H9 (cell line): ENCODE measurements around the gene UMPS. TPM values are rescaled to one million over a fixed set of nuclear protein-coding genes. Genes with fewer than 3 reads are reported as not detected.

ENCODE experiments used
- DNase-seq: peaks from one replicate; pipeline ENCODE4 v3.0.0-alpha.2; 2017
- H2AFZ ChIP-seq: one replicate; pipeline ENCODE4 v1.6.1; 2013; ENCODE audit warnings: mild to moderate bottlenecking, low read length, control low read depth, moderate library complexity
- H2AK5ac ChIP-seq: 2 replicates; pipeline ENCODE4 v1.6.1; 2013; ENCODE audit warnings: low read length, control low read depth, mixed read lengths; ENCODE audit not compliant: insufficient read length
- H2BK120ac ChIP-seq: one replicate; pipeline ENCODE4 v1.6.1; 2013; ENCODE audit warnings: low read depth, mild to moderate bottlenecking, low read length, control low read depth, inconsistent platforms; ENCODE audit not compliant: poor library complexity, severe bottlenecking
- H2BK12ac ChIP-seq: 2 replicates; pipeline ENCODE4 v1.6.1; 2013; ENCODE audit warnings: low read length, control low read depth, mixed read lengths, low read depth; ENCODE audit not compliant: insufficient read length
- H2BK15ac ChIP-seq: 2 replicates; pipeline ENCODE4 v1.6.1; 2013; ENCODE audit warnings: low read depth, low read length, control low read depth
- H2BK20ac ChIP-seq: one replicate; pipeline ENCODE4 v1.6.1; 2013; ENCODE audit warnings: low read depth, mild to moderate bottlenecking, low read length, control low read depth, inconsistent platforms; ENCODE audit not compliant: poor library complexity, severe bottlenecking
- H2BK5ac ChIP-seq: 2 replicates; pipeline ENCODE4 v1.6.1; 2013; ENCODE audit warnings: low read length, control low read depth, mixed read lengths; ENCODE audit not compliant: insufficient read length
- H3K14ac ChIP-seq: 2 replicates; pipeline ENCODE4 v1.6.1; 2013; ENCODE audit warnings: low read length, control low read depth; ENCODE audit not compliant: insufficient read depth
- H3K18ac ChIP-seq: 2 replicates; pipeline ENCODE4 v1.6.1; 2013; ENCODE audit warnings: low read depth, mild to moderate bottlenecking, mixed read lengths, low read length, control low read depth; ENCODE audit not compliant: insufficient read length
- H3K23ac ChIP-seq: 2 replicates; pipeline ENCODE4 v1.6.1; 2013; ENCODE audit warnings: low read length, control low read depth, mixed read lengths, low read depth; ENCODE audit not compliant: insufficient read length
- H3K23me2 ChIP-seq: 2 replicates; pipeline ENCODE4 v1.6.1; 2013; ENCODE audit warnings: low read depth, mild to moderate bottlenecking, mixed read lengths, low read length, control low read depth; ENCODE audit not compliant: insufficient read length, poor library complexity, severe bottlenecking
- H3K27ac ChIP-seq: 2 replicates; pipeline ENCODE4 v1.5.1; 2013; ENCODE audit warnings: low read length, control low read depth, mixed read lengths, low read depth; ENCODE audit not compliant: insufficient read length
- H3K27me3 ChIP-seq: 2 replicates; pipeline ENCODE4 v1.6.1; 2013; ENCODE audit warnings: low read length, control low read depth, inconsistent platforms; ENCODE audit not compliant: insufficient read depth
- H3K4ac ChIP-seq: 2 replicates; pipeline ENCODE4 v1.6.1; 2013; ENCODE audit warnings: low read depth, mild to moderate bottlenecking, control low read depth, inconsistent platforms, low read length, moderate library complexity
- H3K4me1 ChIP-seq: 2 replicates; pipeline ENCODE4 v1.6.1; 2013; ENCODE audit warnings: low read length, control low read depth, inconsistent platforms; ENCODE audit not compliant: insufficient read depth
- H3K4me2 ChIP-seq: 2 replicates; pipeline ENCODE4 v1.6.1; 2013; ENCODE audit warnings: low read length, control low read depth, mixed read lengths; ENCODE audit not compliant: insufficient read length, insufficient read depth
- H3K56ac ChIP-seq: 2 replicates; pipeline ENCODE4 v1.6.1; 2013; ENCODE audit warnings: low read depth, mild to moderate bottlenecking, mixed read lengths, low read length, control low read depth; ENCODE audit not compliant: insufficient read length
- H3K79me1 ChIP-seq: 2 replicates; pipeline ENCODE4 v1.6.1; 2013; ENCODE audit warnings: low read depth, mild to moderate bottlenecking, moderate library complexity, low read length, control low read depth, inconsistent platforms; ENCODE audit not compliant: insufficient read depth, poor library complexity, severe bottlenecking
- H3K79me2 ChIP-seq: 2 replicates; pipeline ENCODE4 v1.6.1; 2013; ENCODE audit warnings: low read length, control low read depth, inconsistent platforms; ENCODE audit not compliant: insufficient read depth
- H3K9ac ChIP-seq: 2 replicates; pipeline ENCODE4 v1.6.1; 2013; ENCODE audit warnings: low read length, control low read depth, mixed read lengths; ENCODE audit not compliant: insufficient read length; ENCODE audit errors: extremely low read depth
- H3K9me3 ChIP-seq: one replicate; pipeline ENCODE4 v1.6.1; 2013; ENCODE audit warnings: low read depth, low read length, inconsistent platforms; ENCODE audit not compliant: control insufficient read depth
- H3T11ph ChIP-seq: one replicate; pipeline ENCODE4 v1.6.1; 2013; ENCODE audit warnings: mild to moderate bottlenecking, low read length, control low read depth, inconsistent platforms
- H4K20me1 ChIP-seq: one replicate; pipeline ENCODE4 v1.6.1; 2013; ENCODE audit not compliant: control insufficient read depth, insufficient read length, insufficient read depth
- H4K5ac ChIP-seq: 2 replicates; pipeline ENCODE4 v1.6.1; 2013; ENCODE audit warnings: low read depth, mild to moderate bottlenecking, mixed read lengths, low read length, control low read depth; ENCODE audit not compliant: insufficient read length
- H4K8ac ChIP-seq: replicated peaks from 2 replicates; pipeline ENCODE4 v1.6.1; 2013; ENCODE audit warnings: low read length, control low read depth, mixed read lengths, low read depth; ENCODE audit not compliant: insufficient read length
- H4K91ac ChIP-seq: 2 replicates; pipeline ENCODE4 v1.6.1; 2013; ENCODE audit warnings: low read depth, mild to moderate bottlenecking, moderate library complexity, mixed read lengths, low read length, control low read depth; ENCODE audit not compliant: insufficient read length
- H3K27ac Mint-ChIP-seq, 3 experiments: 2 replicates in 2 of 3; 3 replicates in 1 of 3; pipeline ENCODE4 v1.8.0; 2020 to 2021; ENCODE audit warnings: mixed read lengths in 3 of 3, mild to moderate bottlenecking in 1 of 3, moderate library complexity in 1 of 3
- H3K27me3 Mint-ChIP-seq: 2 replicates; pipeline ENCODE4 v1.8.0; 2021; ENCODE audit warnings: low read depth, mild to moderate bottlenecking, moderate library complexity, mixed read lengths
- H3K36me3 Mint-ChIP-seq, 3 experiments: 2 replicates in 2 of 3; 3 replicates in 1 of 3; pipeline ENCODE4 v1.8.0; 2020 to 2021; ENCODE audit warnings: low read depth in 3 of 3, mixed read lengths in 3 of 3; ENCODE audit not compliant: insufficient read depth in 1 of 3
- H3K4me1 Mint-ChIP-seq, 2 experiments: 2 replicates each; pipeline ENCODE4 v1.8.0; 2020; ENCODE audit warnings: mixed read lengths in 2 of 2
- H3K4me3 Mint-ChIP-seq, 2 experiments: 2 replicates in 1 of 2; 3 replicates in 1 of 2; pipeline ENCODE4 v1.8.0; 2020 to 2021; ENCODE audit warnings: mild to moderate bottlenecking in 2 of 2, mixed read lengths in 2 of 2, moderate library complexity in 1 of 2
- H3K9me3 Mint-ChIP-seq, 2 experiments: 2 replicates in 1 of 2; 3 replicates in 1 of 2; pipeline ENCODE4 v1.8.0; 2020; ENCODE audit warnings: mild to moderate bottlenecking in 2 of 2, mixed read lengths in 2 of 2, moderate library complexity in 1 of 2
- WGBS: extraction: QIAGEN DNeasy Blood & Tissue Kit; methylation state at CpG from one replicate; pipeline ENCODE4 v1.1.7; 2013; ENCODE audit warnings: missing lambda C conversion rate, low lambda C conversion rate, mixed read lengths; ENCODE audit not compliant: insufficient read length; ENCODE audit errors: extremely low coverage; 5-methylcytosine and 5-hydroxymethylcytosine counted together
- total RNA-seq: library from RNA; stranded (reverse); gene quantifications from 2 replicates; pipeline ENCODE4 v1.2.1, GENCODE V29; 2021
- TF ChIP-seq, protein P1 (sequence below): fragments of 200-600 bp; sonication (generic); conservative IDR thresholded peaks from 3 replicates; pipeline ENCODE4 v1.8.0; 2021; ENCODE audit warnings: antibody characterized with exemption, mild to moderate bottlenecking

Gene UMPS
- total RNA-seq, 1 experiment from 2014 or later, result 65.4 TPM

GRCh38 chr3:124696006-124696405, 34.2 kb upstream of the UMPS start:
- Mint-ChIP-seq H3K27ac (no peak overlapping the region; a peak in 1 of 7 replicates), H3K9me3 (no peaks in the 10 kb centered on the region), H3K4me1 (peaks cover 7 to 8% of the 10 kb centered on the region in 2 experiments; a peak in 2 of 4 replicates), H3K36me3 (no peaks in the 10 kb centered on the region), H3K27me3 (peaks cover 3% of the 10 kb centered on the region; the same call in 1 of the 2 replicates), H3K4me3 (no peak overlapping the region)
- Histone ChIP-seq H2AFZ (no peak overlapping the region), H4K5ac (no peak overlapping the region), H3K23ac (no peak overlapping the region), H2BK20ac (no peak overlapping the region), H3K56ac (no peak overlapping the region), H3K23me2 (no peaks in the 10 kb centered on the region), H3K27ac (no peak overlapping the region), H3K14ac (no peak overlapping the region), H3K4me2 (no peak overlapping the region), H3K9me3 (no peaks in the 10 kb centered on the region), H3K9ac (no peak overlapping the region), H2BK12ac (no peak overlapping the region), H3K79me2 (no peaks in the 10 kb centered on the region), H2BK15ac (no peak overlapping the region), H4K91ac (no peak overlapping the region), H3K4ac (no peak overlapping the region), H2BK120ac (no peak overlapping the region), H3K18ac (no peak overlapping the region), H3T11ph (no peak overlapping the region), H4K20me1 (no peaks in the 10 kb centered on the region), H3K27me3 (no peaks in the 10 kb centered on the region), H3K4me1 (no peaks in the 10 kb centered on the region), H3K79me1 (no peaks in the 10 kb centered on the region), H4K8ac (no peak overlapping the region), H2BK5ac (no peak overlapping the region), H2AK5ac (no peak overlapping the region)
- no peak for DNase-seq
- TF ChIP-seq, protein P1, sequence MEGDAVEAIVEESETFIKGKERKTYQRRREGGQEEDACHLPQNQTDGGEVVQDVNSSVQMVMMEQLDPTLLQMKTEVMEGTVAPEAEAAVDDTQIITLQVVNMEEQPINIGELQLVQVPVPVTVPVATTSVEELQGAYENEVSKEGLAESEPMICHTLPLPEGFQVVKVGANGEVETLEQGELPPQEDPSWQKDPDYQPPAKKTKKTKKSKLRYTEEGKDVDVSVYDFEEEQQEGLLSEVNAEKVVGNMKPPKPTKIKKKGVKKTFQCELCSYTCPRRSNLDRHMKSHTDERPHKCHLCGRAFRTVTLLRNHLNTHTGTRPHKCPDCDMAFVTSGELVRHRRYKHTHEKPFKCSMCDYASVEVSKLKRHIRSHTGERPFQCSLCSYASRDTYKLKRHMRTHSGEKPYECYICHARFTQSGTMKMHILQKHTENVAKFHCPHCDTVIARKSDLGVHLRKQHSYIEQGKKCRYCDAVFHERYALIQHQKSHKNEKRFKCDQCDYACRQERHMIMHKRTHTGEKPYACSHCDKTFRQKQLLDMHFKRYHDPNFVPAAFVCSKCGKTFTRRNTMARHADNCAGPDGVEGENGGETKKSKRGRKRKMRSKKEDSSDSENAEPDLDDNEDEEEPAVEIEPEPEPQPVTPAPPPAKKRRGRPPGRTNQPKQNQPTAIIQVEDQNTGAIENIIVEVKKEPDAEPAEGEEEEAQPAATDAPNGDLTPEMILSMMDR, result no peak
- WGBS, result no CpG with 5 or more reads among the region's 4 CpGs
